Mesendoderm (in vitro differentiated cells): Measurements from ENCODE around the gene A4GNT.
"Not testable (repeated sequence)": the region's sequence is repeated elsewhere in the genome, so short reads cannot be mapped to it uniquely, and the experiment has no call there.

Source experiments
- DNase-seq: peaks from one replicate; pipeline ENCODE4 v3.0.0; 2013
- H2AK5ac ChIP-seq: 2 replicates; pipeline ENCODE4 v1.6.1; 2013; ENCODE audit warnings: low read length, inconsistent platforms
- H2BK120ac ChIP-seq: 2 replicates; pipeline ENCODE4 v1.6.1; 2013; ENCODE audit warnings: low read depth, mild to moderate bottlenecking, low read length, moderate library complexity, mixed read lengths
- H2BK15ac ChIP-seq: replicated peaks from 2 replicates; pipeline ENCODE4 v1.6.1; 2013; ENCODE audit warnings: low read depth, mild to moderate bottlenecking, moderate library complexity
- H2BK5ac ChIP-seq: 2 replicates; pipeline ENCODE4 v1.6.1; 2013; ENCODE audit warnings: low read length, inconsistent platforms
- H3K18ac ChIP-seq: 2 replicates; pipeline ENCODE4 v1.6.1; 2013; ENCODE audit warnings: mild to moderate bottlenecking, low read length, mixed read lengths
- H3K23ac ChIP-seq: one replicate; pipeline ENCODE4 v1.6.1; 2013; ENCODE audit warnings: low read length
- H3K27ac ChIP-seq: 2 replicates; pipeline ENCODE4 v1.5.1; 2013; ENCODE audit warnings: low read depth, mild to moderate bottlenecking, inconsistent platforms, low read length, moderate library complexity
- H3K27me3 ChIP-seq: 2 replicates; pipeline ENCODE4 v1.6.1; 2013; ENCODE audit warnings: low read length, control low read depth, mild to moderate bottlenecking, inconsistent platforms; ENCODE audit not compliant: insufficient read depth, poor library complexity
- H3K36me3 ChIP-seq: 2 replicates; pipeline ENCODE4 v1.6.1; 2013; ENCODE audit warnings: low read length, inconsistent platforms; ENCODE audit not compliant: control insufficient read depth, insufficient read depth
- H3K4ac ChIP-seq: one replicate; pipeline ENCODE4 v1.6.1; 2013; ENCODE audit warnings: low read depth, mild to moderate bottlenecking, low read length, moderate library complexity
- H3K4me1 ChIP-seq: 2 replicates; pipeline ENCODE4 v1.6.1; 2013; ENCODE audit warnings: low read depth, low read length, inconsistent platforms; ENCODE audit not compliant: control insufficient read depth
- H3K4me2 ChIP-seq: 2 replicates; pipeline ENCODE4 v1.6.1; 2013; ENCODE audit warnings: low read length
- H3K4me3 ChIP-seq: 2 replicates; pipeline ENCODE4 v1.5.1; 2013; ENCODE audit warnings: mild to moderate bottlenecking, low read length
- H3K56ac ChIP-seq: one replicate; pipeline ENCODE4 v1.6.1; 2013; ENCODE audit warnings: low read length
- H3K79me1 ChIP-seq: 2 replicates; pipeline ENCODE4 v1.6.1; 2013; ENCODE audit warnings: low read length, inconsistent platforms
- H3K79me2 ChIP-seq: 2 replicates; pipeline ENCODE4 v1.6.1; 2013; ENCODE audit warnings: mild to moderate bottlenecking, low read length; ENCODE audit not compliant: control insufficient read depth, insufficient read depth
- H3K9ac ChIP-seq: 2 replicates; pipeline ENCODE4 v1.6.1; 2013; ENCODE audit warnings: low read length, inconsistent platforms
- H4K5ac ChIP-seq: one replicate; pipeline ENCODE4 v1.6.1; 2013; ENCODE audit warnings: low read length
- H4K8ac ChIP-seq: one replicate; pipeline ENCODE4 v1.6.1; 2013; ENCODE audit warnings: low read depth, mild to moderate bottlenecking, control low read depth, low read length, moderate library complexity
- WGBS: extraction: QIAGEN DNeasy Blood & Tissue Kit; methylation state at CpG from one replicate; pipeline ENCODE4 v1.1.7; 2013; ENCODE audit warnings: low lambda C conversion rate, missing lambda C conversion rate; ENCODE audit not compliant: insufficient coverage; ENCODE audit errors: extremely low coverage; 5-methylcytosine and 5-hydroxymethylcytosine counted together

A4GNT gene

DNA sequence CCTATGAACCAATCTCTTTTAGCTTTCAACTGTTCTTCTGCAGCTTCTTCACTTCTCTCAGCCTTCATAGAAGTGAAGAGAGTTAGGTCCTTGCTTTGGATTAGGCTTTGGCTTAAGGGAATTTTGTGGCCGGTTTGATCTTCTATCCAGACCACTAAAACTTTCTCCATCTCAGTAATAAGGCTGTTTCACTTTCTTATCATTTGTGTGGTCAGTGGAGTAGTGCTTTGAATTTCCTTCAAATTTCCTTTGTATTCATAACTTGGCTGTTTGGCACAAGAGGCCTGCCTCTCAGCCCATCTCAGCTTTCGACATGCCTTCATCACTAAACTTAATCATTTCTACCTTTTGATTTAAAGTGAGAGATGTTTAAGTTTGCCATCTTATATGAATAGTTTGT lies 38.5 kb downstream of the A4GNT start:
- Histone ChIP-seq H3K27me3 (no peaks in the 10 kb centered on the region), H3K79me2 (no peaks in the 10 kb centered on the region), H4K8ac (no peak overlapping the region), H3K4me3 (no peak overlapping the region), H3K4me2 (no peak overlapping the region), H4K5ac (no peak overlapping the region), H2BK5ac (no peak overlapping the region), H3K23ac (no peak overlapping the region), H3K18ac (no peak overlapping the region), H3K4ac (no peak overlapping the region), H3K79me1 (no peaks in the 10 kb centered on the region), H3K9ac (no peak overlapping the region), H3K56ac (no peak overlapping the region), H3K4me1 (no peaks in the 10 kb centered on the region), H2AK5ac (no peak overlapping the region), H3K27ac (no peak overlapping the region), H2BK15ac (no peak overlapping the region), H2BK120ac (no peak overlapping the region), H3K36me3 (no peaks in the 10 kb centered on the region)
- WGBS, result no CpG with 5 or more reads among the region's 2 CpGs
- no peak for DNase-seq

DNA sequence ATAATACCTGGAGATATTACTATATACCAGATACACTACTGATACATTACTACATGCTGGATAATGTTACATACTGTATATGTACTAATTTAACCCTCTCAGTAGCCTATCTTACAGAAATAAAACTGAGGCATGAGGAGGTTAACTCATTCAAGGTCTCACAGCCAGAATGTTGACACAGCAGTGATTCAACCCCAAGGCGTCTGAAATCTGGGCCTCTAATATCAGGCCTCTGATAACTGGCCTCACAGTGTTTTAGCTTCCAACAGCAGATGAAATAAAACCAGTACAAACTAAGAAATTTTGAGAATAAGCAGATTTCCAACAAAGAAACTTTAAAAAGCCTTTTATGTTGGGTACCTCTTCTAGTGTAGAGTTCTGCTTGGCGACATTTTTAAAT lies 40.2 kb downstream of the A4GNT start:
- H3K4me2 ChIP-seq, result no peak overlapping the region
- no peak overlapping the region for H3K18ac ChIP-seq
- H3K36me3 ChIP-seq, result peaks cover 2% of the 10 kb centered on the region
- H2BK120ac ChIP-seq, result no peak overlapping the region
- no peak overlapping the region for H4K8ac ChIP-seq
- H3K79me1 ChIP-seq, result no peaks in the 10 kb centered on the region
- H2AK5ac ChIP-seq, result no peak overlapping the region
- H3K79me2 ChIP-seq, result no peaks in the 10 kb centered on the region
- H3K4me1 ChIP-seq, result no peaks in the 10 kb centered on the region
- WGBS, result no CpG with 5 or more reads among the region's 2 CpGs
- no peak overlapping the region for H2BK15ac ChIP-seq
- H3K4me3 ChIP-seq, result no peak overlapping the region
- no peak overlapping the region for H3K9ac ChIP-seq
- no peak overlapping the region for H3K4ac ChIP-seq
- no peak overlapping the region for H3K23ac ChIP-seq
- H2BK5ac ChIP-seq, result no peak overlapping the region
- H4K5ac ChIP-seq, result no peak overlapping the region
- no peak overlapping the region for H3K56ac ChIP-seq
- no peaks in the 10 kb centered on the region for H3K27me3 ChIP-seq
- DNase-seq, result no peak
- H3K27ac ChIP-seq, result no peak overlapping the region

DNA sequence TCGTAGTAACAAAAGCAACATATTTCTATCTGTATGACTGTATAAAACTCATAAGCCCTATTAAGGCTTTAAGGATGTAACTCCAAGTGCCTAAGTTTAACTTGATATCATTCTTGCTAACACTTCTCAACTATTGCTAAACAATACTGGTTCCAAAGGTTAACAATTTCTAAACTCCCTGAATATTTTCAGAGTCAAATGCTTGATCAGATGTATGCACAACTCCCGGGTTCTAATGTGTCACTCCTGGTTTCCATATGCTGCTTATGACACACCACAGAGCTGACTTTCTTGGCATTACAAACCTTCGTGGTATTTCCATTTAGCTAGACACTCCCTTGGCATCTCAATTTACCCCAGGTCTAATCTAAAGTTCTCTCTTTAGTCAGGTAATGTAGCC lies 43.1 kb downstream of the A4GNT start:
- no peak overlapping the region for H3K4me3 ChIP-seq
- no peaks in the 10 kb centered on the region for H3K79me2 ChIP-seq
- H4K5ac ChIP-seq, result no peak overlapping the region
- no peak overlapping the region for H2BK5ac ChIP-seq
- no peak overlapping the region for H2BK120ac ChIP-seq
- H3K9ac ChIP-seq, result no peak overlapping the region
- H4K8ac ChIP-seq, result no peak overlapping the region
- H3K4ac ChIP-seq, result no peak overlapping the region
- no peak overlapping the region for H2BK15ac ChIP-seq
- DNase-seq, result no peak
- WGBS, result no CpG with 5 or more reads among the region's 3 CpGs
- H3K27me3 ChIP-seq, result no peaks in the 10 kb centered on the region
- H3K23ac ChIP-seq, result no peak overlapping the region
- H3K79me1 ChIP-seq, result no peaks in the 10 kb centered on the region
- no peaks in the 10 kb centered on the region for H3K4me1 ChIP-seq
- H3K18ac ChIP-seq, result no peak overlapping the region
- H3K56ac ChIP-seq, result no peak overlapping the region
- H3K36me3 ChIP-seq, result peaks cover 4% of the 10 kb centered on the region
- H2AK5ac ChIP-seq, result no peak overlapping the region
- no peak overlapping the region for H3K27ac ChIP-seq
- no peak overlapping the region for H3K4me2 ChIP-seq

DNA sequence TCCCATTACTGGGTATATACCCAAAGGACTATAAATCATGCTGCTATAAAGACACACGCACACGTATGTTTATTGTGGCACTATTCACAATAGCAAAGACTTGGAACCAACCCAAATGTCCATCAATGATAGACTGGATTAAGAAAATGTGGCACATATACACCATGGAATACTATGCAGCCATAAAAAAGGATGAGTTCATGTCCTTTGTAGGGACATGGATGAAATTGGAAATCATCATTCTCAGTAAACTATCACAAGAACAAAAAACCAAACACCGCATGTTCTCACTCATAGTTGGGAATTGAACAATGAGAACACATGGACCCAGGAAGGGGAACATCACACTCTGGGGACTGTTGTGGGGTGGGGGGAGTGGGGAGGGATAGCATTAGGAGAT lies 46.4 kb downstream of the A4GNT start:
- no CpG with 5 or more reads among the region's 3 CpGs for WGBS
- H4K8ac ChIP-seq, result not testable (repeated sequence)

DNA sequence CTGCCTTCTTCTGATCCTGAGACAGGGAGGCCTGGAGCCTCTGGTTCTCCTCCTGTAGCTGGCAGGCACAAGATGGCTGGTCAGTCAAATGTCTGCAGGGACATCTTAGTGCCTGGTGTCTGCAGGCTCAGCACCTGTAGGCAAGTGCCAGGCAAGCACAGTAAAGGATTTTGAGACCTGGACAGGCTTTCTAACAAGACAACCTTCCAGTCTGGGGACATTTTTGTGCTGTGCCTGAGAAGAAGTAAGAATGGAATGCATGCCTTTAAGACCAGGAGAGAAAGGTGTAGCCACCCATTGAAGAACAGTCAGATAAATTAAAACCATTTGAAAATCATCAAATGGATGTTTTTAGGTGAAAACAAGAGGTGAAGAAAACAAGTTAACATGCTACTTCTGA lies 48.0 kb downstream of the A4GNT start:
- no peaks in the 10 kb centered on the region for H3K79me2 ChIP-seq
- no peak overlapping the region for H3K27ac ChIP-seq
- no peak overlapping the region for H3K4me3 ChIP-seq
- no peak overlapping the region for H3K4me2 ChIP-seq
- no peak overlapping the region for H2BK5ac ChIP-seq
- DNase-seq, result no peak
- no peak overlapping the region for H3K4ac ChIP-seq
- no peak overlapping the region for H2BK15ac ChIP-seq
- no peaks in the 10 kb centered on the region for H3K27me3 ChIP-seq
- peaks cover 2% of the 10 kb centered on the region for H3K4me1 ChIP-seq
- H3K36me3 ChIP-seq, result peaks cover 6% of the 10 kb centered on the region
- no peak overlapping the region for H2AK5ac ChIP-seq
- no peak overlapping the region for H3K9ac ChIP-seq
- H3K18ac ChIP-seq, result no peak overlapping the region
- H3K79me1 ChIP-seq, result no peaks in the 10 kb centered on the region
- H4K5ac ChIP-seq, result no peak overlapping the region
- H2BK120ac ChIP-seq, result no peak overlapping the region
- H4K8ac ChIP-seq, result no peak overlapping the region
- no peak overlapping the region for H3K23ac ChIP-seq
- no peak overlapping the region for H3K56ac ChIP-seq

More for the DNA sequence above, 46.4 kb downstream of the A4GNT start:
- H3K27ac ChIP-seq, H3K27me3 ChIP-seq, H3K56ac ChIP-seq, H3K18ac ChIP-seq, H3K23ac ChIP-seq, H3K4me1 ChIP-seq, H3K4me2 ChIP-seq, H3K9ac ChIP-seq, DNase-seq, H3K79me2 ChIP-seq, H2AK5ac ChIP-seq, H3K4me3 ChIP-seq, H3K36me3 ChIP-seq, H4K5ac ChIP-seq, H2BK120ac ChIP-seq, H2BK5ac ChIP-seq, H3K4ac ChIP-seq, H2BK15ac ChIP-seq, H3K79me1 ChIP-seq: not testable (repeated sequence)

DNA sequence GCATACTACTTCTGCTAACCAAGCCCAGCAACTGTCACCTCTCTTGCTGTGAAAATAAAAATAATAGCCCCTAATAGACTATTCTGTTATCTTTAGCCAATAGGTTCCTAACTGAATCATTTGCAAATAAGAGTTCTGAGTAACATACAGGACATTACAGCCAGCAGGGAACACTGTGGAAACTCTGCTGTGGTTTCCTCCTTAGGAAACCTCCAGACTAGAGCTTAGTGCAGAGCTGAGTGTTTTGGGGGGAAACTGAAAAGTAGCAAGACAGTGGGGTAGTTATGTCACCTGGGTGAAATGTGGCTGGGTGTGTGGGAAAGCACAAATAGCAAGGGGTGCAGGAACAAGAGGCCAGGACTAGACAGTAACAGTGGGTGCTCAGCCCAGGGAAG lies 49.2 kb downstream of the A4GNT start:
- H3K36me3 ChIP-seq, result peaks cover 4% of the 10 kb centered on the region
- H2BK5ac ChIP-seq, result no peak overlapping the region
- H3K4me3 ChIP-seq, result no peak overlapping the region
- no peak overlapping the region for H3K56ac ChIP-seq
- no peak overlapping the region for H2AK5ac ChIP-seq
- H2BK120ac ChIP-seq, result no peak overlapping the region
- no peaks in the 10 kb centered on the region for H3K79me2 ChIP-seq
- H4K5ac ChIP-seq, result no peak overlapping the region
- no peak overlapping the region for H3K4ac ChIP-seq
- no peaks in the 10 kb centered on the region for H3K27me3 ChIP-seq
- no peak overlapping the region for H3K9ac ChIP-seq
- H4K8ac ChIP-seq, result no peak overlapping the region
- H3K27ac ChIP-seq, result no peak overlapping the region
- H3K79me1 ChIP-seq, result no peaks in the 10 kb centered on the region
- H3K18ac ChIP-seq, result no peak overlapping the region
- no peak overlapping the region for H3K23ac ChIP-seq
- H2BK15ac ChIP-seq, result no peak overlapping the region
- no peak for DNase-seq
- peaks cover 2% of the 10 kb centered on the region for H3K4me1 ChIP-seq
- no peak overlapping the region for H3K4me2 ChIP-seq
